ENCODE results near the gene APOBEC3B.

GRCh38 chr22:38941488-38941987, 40.6 kb upstream of the APOBEC3B start:
- TF ChIP-seq CTCF (IDR thresholded peaks at IDR 0.05) (no peak), EP300 (IDR thresholded peaks at IDR 0.05) (no peak)
